Right renal pelvis (tissue), 4 donors: Measurements from ENCODE around the gene C1orf122. TPM values are rescaled to one million over a fixed set of nuclear protein-coding genes. Genes with fewer than 3 reads are reported as not detected.
"Not testable (repeated sequence)": the region's sequence is repeated elsewhere in the genome, so short reads cannot be mapped to it uniquely, and the experiment has no call there.

ENCODE experiments used
- DNase-seq, 4 donors: peaks; one replicate each; pipeline ENCODE4 v3.0.0-alpha.2; 2013; ENCODE audit warnings: low read depth in 4 of 4, low spot score in 3 of 4, missing footprints in 1 of 4
- polyA plus RNA-seq, 4 donors: library from polyadenylated mRNA; unstranded; fragments of 120-200 nt; gene quantifications; one replicate each; pipeline ENCODE4 v1.2.1, GENCODE V29; 2013; ENCODE audit not compliant: insufficient read length in 4 of 4

The C1orf122 gene
- polyA plus RNA-seq, result 10 to 100 TPM; 23.6 to 42.2 (median 27.3) TPM

DNA sequence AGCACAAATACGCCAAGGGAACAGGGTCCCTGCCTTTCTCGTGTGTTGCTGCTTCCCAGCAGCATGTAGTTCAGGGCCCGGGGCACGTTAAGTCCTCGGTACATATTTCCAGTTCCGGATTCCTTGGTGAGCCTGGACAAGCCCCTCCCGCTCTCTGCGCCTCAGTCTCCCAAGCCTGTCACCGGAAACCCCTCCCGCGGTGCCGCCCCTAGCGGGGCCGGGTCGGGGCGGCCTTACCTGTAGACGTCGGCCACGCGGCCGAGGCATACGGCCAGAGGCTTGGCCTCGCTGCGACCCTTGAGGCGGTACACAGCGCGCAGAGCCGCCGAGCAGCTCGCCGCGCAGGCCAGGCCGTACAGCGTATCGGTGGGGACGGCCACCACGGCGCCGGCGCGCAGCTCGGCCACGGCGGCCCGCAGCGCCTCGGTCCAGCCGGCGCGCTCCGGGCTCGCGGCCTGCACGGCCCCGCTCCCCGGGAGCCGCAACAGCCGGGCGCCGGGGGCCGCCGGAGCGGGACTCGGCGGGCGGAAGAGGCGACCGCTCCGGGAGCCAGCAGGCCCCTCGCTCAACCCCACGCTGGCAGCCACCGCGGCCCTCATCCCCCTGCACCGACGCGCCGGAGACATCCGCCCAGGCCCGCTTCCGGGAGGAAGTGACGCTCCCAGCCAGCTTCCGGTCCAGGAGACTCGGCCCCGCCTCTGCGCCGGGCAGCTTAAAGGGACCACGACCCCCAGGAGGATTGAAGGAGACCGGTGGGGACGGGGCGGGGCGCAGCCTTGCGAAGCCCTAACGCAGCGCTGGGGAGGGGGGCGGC, at the start of gene C1orf122, which contains the start of gene YRDC:
Gene C1orf122, plus strand, starts transcription at position 236 of the 814 bp plus-strand sequence. CDS start 615 bp downstream, outside the sequence.
Gene YRDC, minus strand, starts transcription at position 654 of the 814 bp plus-strand sequence. Its CDS starts 28 bp downstream, at position 626.
- peak; percentile 86 to 87 (median 86) for DNase-seq

- DNase-seq, result no peak
Observed at GRCh38 chr1:37759451-37759850, 48.1 kb upstream of the C1orf122 start.

GRCh38 chr1:37761416-37762095, 46.0 kb upstream of the C1orf122 start:
- DNase-seq, result no peak

- no peak for DNase-seq
Observed at GRCh38 chr1:37762516-37762915, 45.1 kb upstream of the C1orf122 start.

DNA sequence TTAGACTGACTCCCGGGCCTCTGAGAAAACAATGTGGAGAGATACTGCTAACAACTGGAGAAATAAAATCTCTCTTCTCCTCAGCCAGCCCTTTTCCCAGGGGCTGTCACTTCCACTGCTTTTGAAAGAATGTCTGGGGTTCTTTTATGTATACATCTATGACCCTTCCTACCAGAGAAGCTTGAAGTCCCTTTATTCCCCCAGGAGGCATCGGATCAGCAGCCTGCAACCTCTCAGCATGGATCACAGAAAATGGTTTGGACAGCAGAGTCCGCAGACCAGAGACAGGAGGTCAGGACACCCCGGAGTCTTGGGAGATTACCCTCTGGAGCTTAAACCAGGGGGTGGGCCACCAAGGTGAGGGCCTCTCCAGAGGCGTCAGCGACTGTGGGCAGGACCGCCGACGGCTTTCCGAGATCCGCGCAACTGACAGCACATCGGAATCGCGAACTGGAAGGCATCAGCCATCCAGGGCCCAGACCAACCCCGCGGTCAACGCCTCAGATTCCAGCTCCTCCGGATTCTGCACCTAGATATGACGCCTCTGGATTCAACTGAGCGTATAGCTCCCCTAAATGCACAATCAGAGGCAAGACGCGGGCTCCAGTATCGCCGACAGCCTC, 43.7 kb upstream of the C1orf122 start:
- no peak for DNase-seq

DNA sequence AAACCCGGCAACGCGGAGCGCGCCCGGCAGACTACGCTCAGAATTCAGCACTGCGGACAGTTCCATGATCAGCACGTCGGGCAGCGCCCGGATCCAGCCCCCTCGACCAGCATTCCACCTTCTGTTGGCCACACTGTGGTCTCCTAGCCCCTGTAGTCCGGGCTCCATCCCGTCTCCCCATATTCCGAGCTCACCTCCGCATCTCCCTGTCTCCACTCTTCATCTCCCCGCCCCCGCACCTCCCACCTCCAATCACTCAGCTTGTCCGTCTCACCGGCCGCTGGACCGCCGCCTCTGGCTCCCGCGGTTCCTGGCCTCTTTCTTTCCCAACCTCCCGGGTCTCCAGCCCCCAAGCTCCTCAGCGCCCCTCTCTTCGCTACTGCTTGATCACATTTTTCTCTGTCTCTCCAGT, 43.2 kb upstream of the C1orf122 start:
- peak; percentile 41 to 74 (median 57) for DNase-seq

GRCh38 chr1:37764888-37765441, 42.6 kb upstream of the C1orf122 start, which contains the start of gene EPHA10:
Gene EPHA10, minus strand, starts transcription at chr1:37765120. Its CDS starts 54 bp downstream, at chr1:37765066.
- no peak for DNase-seq

GRCh38 chr1:37765916-37766664, 41.5 kb upstream of the C1orf122 start:
- no peak for DNase-seq

GRCh38 chr1:37767488-37767887, 40.1 kb upstream of the C1orf122 start:
- DNase-seq, result no peak

DNA sequence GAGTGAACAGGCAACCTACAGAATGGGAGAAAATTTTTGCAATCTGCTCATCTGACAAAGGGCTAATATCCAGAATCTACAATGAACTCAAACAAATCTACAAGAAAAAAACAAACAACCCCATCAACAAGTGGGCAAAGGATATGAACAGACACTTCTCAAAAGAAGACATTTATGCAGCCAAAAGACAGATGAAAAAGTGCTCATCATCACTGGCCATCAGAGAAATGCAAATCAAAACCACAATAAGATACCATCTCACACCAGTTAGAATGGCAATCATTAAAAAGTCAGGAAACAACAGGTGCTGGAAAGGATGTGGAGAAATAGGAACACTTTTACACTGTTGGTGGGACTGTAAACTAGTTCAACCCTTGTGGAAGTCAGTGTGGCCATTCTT, 36.1 kb upstream of the C1orf122 start:
- not testable (repeated sequence) for DNase-seq

DNA sequence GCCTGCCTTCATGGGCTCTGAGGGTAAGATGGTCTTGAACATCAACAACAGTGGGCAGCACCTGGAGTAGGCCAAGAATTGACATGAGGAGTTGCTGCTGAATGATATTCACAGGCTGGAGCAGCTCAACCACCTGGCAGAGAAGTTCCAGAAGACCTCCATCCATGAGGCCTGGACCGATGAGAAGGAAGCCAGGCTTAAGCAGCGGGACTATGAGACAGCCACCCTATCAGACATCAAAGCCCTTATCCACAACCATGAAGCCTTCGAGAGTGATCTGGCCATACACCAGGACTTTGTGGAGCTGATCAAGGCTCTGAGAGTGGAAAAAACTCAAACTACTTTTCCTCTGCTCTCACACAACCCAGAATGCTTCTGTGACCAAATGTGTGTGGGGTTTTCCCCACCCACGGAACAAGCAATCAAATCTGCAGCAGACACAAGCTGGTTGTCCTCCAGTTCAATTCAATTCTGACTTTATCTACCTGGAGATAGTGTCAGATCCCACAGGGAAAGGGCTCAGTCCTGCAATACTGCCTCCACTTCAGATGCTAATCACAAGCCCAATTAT, 30.6 kb upstream of the C1orf122 start:
- no peak for DNase-seq

GRCh38 chr1:37778654-37779053, 28.9 kb upstream of the C1orf122 start:
- no peak for DNase-seq

- no peak for DNase-seq
Observed at GRCh38 chr1:37782491-37782890, 25.1 kb upstream of the C1orf122 start.

DNA sequence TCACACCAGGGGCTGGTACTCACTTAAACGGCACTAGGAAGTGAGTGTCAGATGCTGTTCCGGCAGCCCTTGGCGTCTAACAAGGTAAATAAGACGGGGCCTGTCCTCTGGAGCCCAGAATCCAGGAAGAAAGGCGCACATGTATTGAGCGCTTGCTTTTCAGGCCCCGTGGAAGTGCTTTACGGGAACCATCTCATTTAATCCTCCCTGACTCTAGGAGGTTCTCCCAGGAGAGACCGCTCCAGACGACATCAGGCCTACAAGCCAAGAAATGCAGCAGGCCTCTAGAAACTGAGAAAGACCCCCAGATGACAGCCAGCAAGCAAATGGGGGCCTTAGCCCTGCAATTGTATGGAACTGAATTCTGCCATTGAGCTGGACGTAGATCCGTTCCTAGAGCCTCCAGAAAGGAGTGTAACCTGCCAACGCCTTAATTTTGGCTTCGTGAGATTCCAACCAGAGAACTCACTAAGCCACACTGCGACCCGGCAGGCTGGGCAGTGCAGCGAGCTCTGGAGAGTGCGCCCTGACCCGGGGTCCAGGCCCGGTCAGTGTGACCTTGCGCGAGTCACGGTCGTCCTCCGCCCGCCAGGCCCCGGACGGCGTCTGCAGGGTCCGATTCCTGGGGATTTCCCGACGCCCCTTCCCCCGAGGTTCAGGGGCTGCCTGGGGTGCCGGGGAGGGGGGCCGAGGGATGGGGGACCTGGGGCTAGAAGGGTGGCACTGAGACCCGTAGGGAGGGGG, 14.5 kb upstream of the C1orf122 start:
- no peak for DNase-seq

DNA sequence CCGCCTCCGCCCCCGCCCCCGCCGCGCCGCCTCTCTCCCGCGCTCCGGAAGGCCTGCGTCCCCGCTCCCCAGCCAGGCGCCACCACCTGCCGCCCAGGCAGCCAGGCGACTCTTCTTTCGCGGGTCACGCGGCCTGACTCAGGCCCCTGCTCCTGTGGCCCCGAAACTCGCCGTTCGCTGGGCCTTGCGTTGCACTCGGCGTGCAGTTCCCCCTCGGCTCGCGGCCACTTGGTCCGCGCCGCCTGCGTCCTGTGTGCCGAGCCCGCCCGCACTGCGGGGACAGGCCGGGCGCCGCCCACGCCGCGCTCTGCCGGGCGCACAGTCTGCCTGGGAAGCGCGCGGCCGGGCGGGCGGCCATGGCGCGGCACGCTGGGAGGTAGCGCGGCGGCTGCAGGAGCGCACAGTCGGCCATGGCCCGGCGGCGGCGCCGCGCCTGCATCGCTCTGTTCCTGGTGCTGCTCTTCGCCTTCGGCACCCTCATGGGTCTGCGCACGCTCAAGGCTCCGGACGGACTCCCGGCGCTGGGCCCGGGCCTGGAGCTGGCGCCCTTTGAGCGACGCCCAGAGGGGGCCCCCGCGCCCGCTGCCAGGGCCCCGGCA, 13.7 kb upstream of the C1orf122 start, which contains the start of gene MANEAL:
Gene MANEAL, plus strand, starts transcription at position 75 of the 599 bp plus-strand sequence. Its CDS starts 336 bp downstream, at position 411.
- peak in 2 of 4 donors; percentile 25 to 31 for DNase-seq

DNA sequence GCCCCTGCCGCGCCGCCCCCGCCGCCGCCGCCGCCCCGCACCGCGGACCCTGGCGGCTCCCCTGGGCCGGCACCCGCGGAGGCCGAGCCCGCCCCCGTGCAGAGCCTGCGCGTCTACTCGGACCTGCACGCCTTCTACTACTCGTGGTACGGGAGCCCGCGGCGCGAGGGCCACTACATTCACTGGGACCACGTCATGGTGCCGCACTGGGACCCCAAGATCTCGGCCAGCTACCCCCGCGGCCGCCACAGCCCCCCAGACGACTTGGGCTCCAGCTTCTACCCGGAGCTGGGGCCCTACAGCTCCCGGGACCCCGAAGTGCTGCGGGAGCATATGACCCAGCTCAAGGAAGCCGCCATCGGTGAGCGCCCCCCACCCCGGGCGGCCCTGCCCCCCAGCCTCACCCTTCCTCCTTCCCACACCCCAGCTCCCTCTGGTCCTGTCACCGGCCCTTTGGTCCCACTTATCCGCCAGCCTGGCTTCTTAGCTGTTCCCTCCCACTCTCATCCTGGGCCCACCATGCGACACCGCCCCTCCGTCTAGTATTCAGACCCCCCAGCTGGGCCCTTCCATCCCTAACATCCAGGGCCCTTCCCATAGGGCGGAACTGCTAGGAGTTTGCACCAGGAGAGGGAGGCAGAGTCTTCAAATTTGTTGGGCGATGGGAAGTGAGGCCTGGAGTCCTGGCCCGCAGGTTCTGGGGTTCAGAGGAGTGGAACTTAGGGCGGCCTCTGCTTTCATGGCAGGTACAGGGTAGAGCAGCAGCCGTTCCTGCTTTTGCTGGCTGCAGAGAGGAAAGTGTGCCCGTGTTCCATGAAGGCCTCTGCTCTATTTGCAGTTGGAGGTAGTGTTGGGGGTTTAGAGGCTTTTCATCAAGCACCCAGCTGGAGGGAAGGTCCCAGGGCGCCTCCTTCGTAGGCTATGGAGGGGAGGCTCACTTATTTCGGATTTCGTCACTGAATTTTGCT, 12.9 kb upstream of the C1orf122 start:
- DNase-seq, result no peak
